ENCODE measurements around the gene QTRT2.

QTRT2 gene

GRCh38 chr3:114035896-114036295 lies 20.6 kb upstream of the QTRT2 start:
- no peak for ATAC-seq
- TF ChIP-seq TSHZ2 (CRISPR knock-in tag; IDR thresholded peaks at IDR 0.05), result no peak
- no peak for TF ChIP-seq TCF4 (CRISPR knock-in tag; IDR thresholded peaks at IDR 0.05; ENCODE audit: borderline replicate concordance)
- no peak for TF ChIP-seq RARB (CRISPR knock-in tag; IDR thresholded peaks at IDR 0.05)
- no peak for TF ChIP-seq PPARA (CRISPR knock-in tag; IDR thresholded peaks at IDR 0.05; ENCODE audit: borderline replicate concordance)
- no peak for TF ChIP-seq ARNTL (CRISPR knock-in tag; IDR thresholded peaks at IDR 0.05; ENCODE audit: borderline replicate concordance, low read depth)
- no peak for TF ChIP-seq CREB5 (CRISPR knock-in tag; IDR thresholded peaks at IDR 0.05; ENCODE audit: low read depth)
- TF ChIP-seq ZNF70 (CRISPR knock-in tag; IDR thresholded peaks at IDR 0.05), result no peak
- no peak for TF ChIP-seq ISL1 (CRISPR knock-in tag; IDR thresholded peaks at IDR 0.05)

- ATAC-seq, result no peak
- TF ChIP-seq ESRRG (CRISPR knock-in tag; IDR thresholded peaks at IDR 0.05) (no peak), TCF4 (CRISPR knock-in tag; IDR thresholded peaks at IDR 0.05; ENCODE audit: borderline replicate concordance) (no peak), PATZ1 (CRISPR knock-in tag; IDR thresholded peaks at IDR 0.05; ENCODE audit: borderline replicate concordance) (no peak), BACH2 (CRISPR knock-in tag; IDR thresholded peaks at IDR 0.05; ENCODE audit: borderline replicate concordance) (no peak), TSHZ2 (CRISPR knock-in tag; IDR thresholded peaks at IDR 0.05) (no peak), PPARA (CRISPR knock-in tag; IDR thresholded peaks at IDR 0.05; ENCODE audit: borderline replicate concordance) (no peak), ZNF8 (CRISPR knock-in tag; IDR thresholded peaks at IDR 0.05) (no peak), CSDC2 (CRISPR knock-in tag; IDR thresholded peaks at IDR 0.05) (no peak), OSR1 (CRISPR knock-in tag; IDR thresholded peaks at IDR 0.05) (no peak), ZFP30 (CRISPR knock-in tag; IDR thresholded peaks at IDR 0.05) (no peak), RARB (CRISPR knock-in tag; IDR thresholded peaks at IDR 0.05) (no peak)
Observed at GRCh38 chr3:114043205-114043604, 13.3 kb upstream of the QTRT2 start.

- ATAC-seq, result no peak
- no peak for TF ChIP-seq CSDC2 (CRISPR knock-in tag; IDR thresholded peaks at IDR 0.05)
- no peak for TF ChIP-seq TCF4 (CRISPR knock-in tag; IDR thresholded peaks at IDR 0.05; ENCODE audit: borderline replicate concordance)
- TF ChIP-seq ZNF70 (CRISPR knock-in tag; IDR thresholded peaks at IDR 0.05), result no peak
- no peak for TF ChIP-seq ISL1 (CRISPR knock-in tag; IDR thresholded peaks at IDR 0.05)
- TF ChIP-seq ZFP30 (CRISPR knock-in tag; IDR thresholded peaks at IDR 0.05), result no peak
- no peak for TF ChIP-seq SNAI2 (CRISPR knock-in tag; IDR thresholded peaks at IDR 0.05)
Observed at GRCh38 chr3:114052216-114052615, 4.3 kb upstream of the QTRT2 start.

GRCh38 chr3:114057011-114057347 lies 442 bp downstream of the QTRT2 start:
- peak; percentile 28 for ATAC-seq
- TF ChIP-seq TCF4 (CRISPR knock-in tag; IDR thresholded peaks at IDR 0.05; ENCODE audit: borderline replicate concordance) (no peak), PPARA (CRISPR knock-in tag; IDR thresholded peaks at IDR 0.05; ENCODE audit: borderline replicate concordance) (no peak), ZFP3 (CRISPR knock-in tag; IDR thresholded peaks at IDR 0.05) (no peak), ESRRG (CRISPR knock-in tag; IDR thresholded peaks at IDR 0.05) (no peak), TSHZ2 (CRISPR knock-in tag; IDR thresholded peaks at IDR 0.05) (no peak), ZFP30 (CRISPR knock-in tag; IDR thresholded peaks at IDR 0.05) (no peak), ZNF8 (CRISPR knock-in tag; IDR thresholded peaks at IDR 0.05) (no peak), PATZ1 (CRISPR knock-in tag; IDR thresholded peaks at IDR 0.05; ENCODE audit: borderline replicate concordance) (no peak), SNAI2 (CRISPR knock-in tag; IDR thresholded peaks at IDR 0.05) (no peak), OSR1 (CRISPR knock-in tag; IDR thresholded peaks at IDR 0.05) (no peak), CSDC2 (CRISPR knock-in tag; IDR thresholded peaks at IDR 0.05) (no peak)
